ENCODE data around the gene GDPD1.
"Not testable (repeated sequence)": the region's sequence is repeated elsewhere in the genome, so short reads cannot be mapped to it uniquely, and the experiment has no call there.

Gene GDPD1

GRCh38 chr17:59193336-59193862 is 26.9 kb upstream of the GDPD1 start:
- no peak for DNase-seq (ENCODE audit: insufficient read length)
- TF ChIP-seq POLR2A (IDR thresholded peaks at IDR 0.05; ENCODE audit: low read depth, low read length) = no peak
- no peak for TF ChIP-seq POLR2AphosphoS5 (IDR thresholded peaks at IDR 0.05; ENCODE audit: low read depth, low read length)
- no peak for TF ChIP-seq TAF1 (IDR thresholded peaks at IDR 0.05; ENCODE audit: borderline replicate concordance, low read depth, low read length)
- no peak for FAIRE-seq

- no peak for DNase-seq (ENCODE audit: insufficient read length)
- TF ChIP-seq POLR2A (IDR thresholded peaks at IDR 0.05; ENCODE audit: low read depth, low read length) (no peak), TAF1 (IDR thresholded peaks at IDR 0.05; ENCODE audit: borderline replicate concordance, low read depth, low read length) (no peak), POLR2AphosphoS5 (IDR thresholded peaks at IDR 0.05; ENCODE audit: low read depth, low read length) (no peak)
- no peak for FAIRE-seq
Measured at GRCh38 chr17:59199398-59199797, 20.9 kb upstream of the GDPD1 start.

- FAIRE-seq (no peak), DNase-seq (ENCODE audit: insufficient read length) (no peak)
- TF ChIP-seq TAF1 (IDR thresholded peaks at IDR 0.05; ENCODE audit: borderline replicate concordance, low read depth, low read length) (no peak), POLR2AphosphoS5 (IDR thresholded peaks at IDR 0.05; ENCODE audit: low read depth, low read length) (no peak), POLR2A (IDR thresholded peaks at IDR 0.05; ENCODE audit: low read depth, low read length) (no peak)
Measured at GRCh38 chr17:59202320-59202719, 18.0 kb upstream of the GDPD1 start.

GRCh38 chr17:59219370-59219769 is 941 bp upstream of the GDPD1 start:
- no peak for FAIRE-seq
- no peak for DNase-seq (ENCODE audit: insufficient read length)
- TF ChIP-seq POLR2A (IDR thresholded peaks at IDR 0.05; ENCODE audit: low read depth, low read length) (no peak), POLR2AphosphoS5 (IDR thresholded peaks at IDR 0.05; ENCODE audit: low read depth, low read length) (no peak), TAF1 (IDR thresholded peaks at IDR 0.05; ENCODE audit: borderline replicate concordance, low read depth, low read length) (no peak)

- FAIRE-seq = no peak
- TF ChIP-seq POLR2A (IDR thresholded peaks at IDR 0.05; ENCODE audit: low read depth, low read length) (no peak), POLR2AphosphoS5 (IDR thresholded peaks at IDR 0.05; ENCODE audit: low read depth, low read length) (no peak), TAF1 (IDR thresholded peaks at IDR 0.05; ENCODE audit: borderline replicate concordance, low read depth, low read length) (no peak)
- DNase-seq (ENCODE audit: insufficient read length) = no peak
Measured at GRCh38 chr17:59219992-59220327, 351 bp upstream of the GDPD1 start.

GRCh38 chr17:59221159-59221847 is 992 bp downstream of the GDPD1 start:
- no peak for DNase-seq (ENCODE audit: insufficient read length)
- TF ChIP-seq POLR2A (IDR thresholded peaks at IDR 0.05; ENCODE audit: low read depth, low read length) (no peak), TAF1 (IDR thresholded peaks at IDR 0.05; ENCODE audit: borderline replicate concordance, low read depth, low read length) (no peak), POLR2AphosphoS5 (IDR thresholded peaks at IDR 0.05; ENCODE audit: low read depth, low read length) (no peak)
- no peak for FAIRE-seq

GRCh38 chr17:59223813-59224212 is 3.5 kb downstream of the GDPD1 start:
- TF ChIP-seq POLR2AphosphoS5 (IDR thresholded peaks at IDR 0.05; ENCODE audit: low read depth, low read length) (no peak), POLR2A (IDR thresholded peaks at IDR 0.05; ENCODE audit: low read depth, low read length) (no peak), TAF1 (IDR thresholded peaks at IDR 0.05; ENCODE audit: borderline replicate concordance, low read depth, low read length) (no peak)
- no peak for DNase-seq (ENCODE audit: insufficient read length)
- FAIRE-seq = no peak

- not testable (repeated sequence) for DNase-seq (ENCODE audit: insufficient read length); FAIRE-seq
Measured at GRCh38 chr17:59228588-59228987, 8.3 kb downstream of the GDPD1 start.

GRCh38 chr17:59230764-59231163 is 10.5 kb downstream of the GDPD1 start:
- TF ChIP-seq POLR2A (IDR thresholded peaks at IDR 0.05; ENCODE audit: low read depth, low read length) = no peak
- TF ChIP-seq TAF1 (IDR thresholded peaks at IDR 0.05; ENCODE audit: borderline replicate concordance, low read depth, low read length) = no peak
- no peak for TF ChIP-seq POLR2AphosphoS5 (IDR thresholded peaks at IDR 0.05; ENCODE audit: low read depth, low read length)
- DNase-seq (ENCODE audit: insufficient read length) = no peak
- FAIRE-seq = no peak

- DNase-seq (ENCODE audit: insufficient read length) (no peak), FAIRE-seq (peak; percentile 54)
- no peak for TF ChIP-seq POLR2AphosphoS5 (IDR thresholded peaks at IDR 0.05; ENCODE audit: low read depth, low read length)
- TF ChIP-seq POLR2A (IDR thresholded peaks at IDR 0.05; ENCODE audit: low read depth, low read length) = no peak
- TF ChIP-seq TAF1 (IDR thresholded peaks at IDR 0.05; ENCODE audit: borderline replicate concordance, low read depth, low read length) = no peak
Measured at GRCh38 chr17:59234631-59235030, 14.3 kb downstream of the GDPD1 start.

GRCh38 chr17:59238906-59239305 is 18.6 kb downstream of the GDPD1 start:
- FAIRE-seq = no peak
- DNase-seq (ENCODE audit: insufficient read length) = no peak
- TF ChIP-seq POLR2AphosphoS5 (IDR thresholded peaks at IDR 0.05; ENCODE audit: low read depth, low read length) = no peak
- TF ChIP-seq POLR2A (IDR thresholded peaks at IDR 0.05; ENCODE audit: low read depth, low read length) = no peak
- TF ChIP-seq TAF1 (IDR thresholded peaks at IDR 0.05; ENCODE audit: borderline replicate concordance, low read depth, low read length) = no peak

- FAIRE-seq (no peak), DNase-seq (ENCODE audit: insufficient read length) (no peak)
- no peak for TF ChIP-seq TAF1 (IDR thresholded peaks at IDR 0.05; ENCODE audit: borderline replicate concordance, low read depth, low read length)
- TF ChIP-seq POLR2A (IDR thresholded peaks at IDR 0.05; ENCODE audit: low read depth, low read length) = no peak
- TF ChIP-seq POLR2AphosphoS5 (IDR thresholded peaks at IDR 0.05; ENCODE audit: low read depth, low read length) = no peak
Measured at GRCh38 chr17:59244081-59244480, 23.8 kb downstream of the GDPD1 start.

Measured in GM12892 (cell line).